ENCODE data around the gene MPDU1.

MPDU1 gene

GRCh38 chr17:7562208-7562605 is 21.4 kb upstream of the MPDU1 start:
- H3K79me2 ChIP-seq (ENCODE audit: insufficient read depth, low read depth) = peaks cover 8% of the 10 kb centered on the region; the same call in 1 of the 2 replicates
- TF ChIP-seq CTCF (conservative IDR thresholded peaks at IDR 0.05; ENCODE audit: low read depth, low read length) = no peak
- H3K4me1 ChIP-seq (ENCODE audit: low read depth, poor library complexity, severe bottlenecking) = no peaks in the 10 kb centered on the region
- peak overlapping the region; percentile 47; the same call in 1 of the 2 replicates for H3K9ac ChIP-seq
- H3K27ac ChIP-seq = peak overlapping the region; percentile 28; the same call in 1 of the 2 replicates
- no peak overlapping the region for H2AFZ ChIP-seq (ENCODE audit: low read depth)
- H4K20me1 ChIP-seq (ENCODE audit: insufficient read depth) = no peaks in the 10 kb centered on the region
- H3K4me3 ChIP-seq (IDR thresholded peaks at IDR 0.05; ENCODE audit: insufficient read depth, low read depth, low read length) = no peak overlapping the region
- H3K4me2 ChIP-seq = peak overlapping the region; percentile 42; the same call in 1 of the 2 replicates
- H3K36me3 ChIP-seq (ENCODE audit: insufficient read depth) = no peaks in the 10 kb centered on the region
- no peaks in the 10 kb centered on the region for H3K27me3 ChIP-seq (ENCODE audit: insufficient read depth, low read depth)

GRCh38 chr17:7563115-7563869 is 20.4 kb upstream of the MPDU1 start:
- no peak overlapping the region for H3K9ac ChIP-seq

GRCh38 chr17:7569571-7569970 is 14.1 kb upstream of the MPDU1 start:
- Histone ChIP-seq H3K36me3 (ENCODE audit: insufficient read depth) (no peaks in the 10 kb centered on the region), H3K4me3 (IDR thresholded peaks at IDR 0.05; ENCODE audit: insufficient read depth, low read depth, low read length) (no peak overlapping the region), H3K9ac (no peak overlapping the region), H3K27me3 (ENCODE audit: insufficient read depth, low read depth) (no peaks in the 10 kb centered on the region), H3K4me1 (ENCODE audit: low read depth, poor library complexity, severe bottlenecking) (peaks cover under 1% of the 10 kb centered on the region), H3K4me2 (no peak overlapping the region), H4K20me1 (ENCODE audit: insufficient read depth) (no peaks in the 10 kb centered on the region), H3K79me2 (ENCODE audit: insufficient read depth, low read depth) (peaks cover 18% of the 10 kb centered on the region), H2AFZ (ENCODE audit: low read depth) (no peak overlapping the region), H3K27ac (no peak overlapping the region)
- TF ChIP-seq CTCF (conservative IDR thresholded peaks at IDR 0.05; ENCODE audit: low read depth, low read length) = no peak

More at GRCh38 chr17:7563115-7563869, 20.4 kb upstream of the MPDU1 start:
- no peaks in the 10 kb centered on the region for H4K20me1 ChIP-seq (ENCODE audit: insufficient read depth)
- H3K4me1 ChIP-seq (ENCODE audit: low read depth, poor library complexity, severe bottlenecking) = no peaks in the 10 kb centered on the region
- no peak overlapping the region for H3K4me3 ChIP-seq (IDR thresholded peaks at IDR 0.05; ENCODE audit: insufficient read depth, low read depth, low read length)
- H3K36me3 ChIP-seq (ENCODE audit: insufficient read depth) = no peaks in the 10 kb centered on the region
- TF ChIP-seq CTCF (conservative IDR thresholded peaks at IDR 0.05; ENCODE audit: low read depth, low read length) = no peak
- H3K27me3 ChIP-seq (ENCODE audit: insufficient read depth, low read depth) = no peaks in the 10 kb centered on the region
- peak overlapping the region; percentile 42; the same call in 1 of the 2 replicates for H3K4me2 ChIP-seq
- H2AFZ ChIP-seq (ENCODE audit: low read depth) = no peak overlapping the region
- H3K27ac ChIP-seq = no peak overlapping the region
- peaks cover 8% of the 10 kb centered on the region; the same call in 1 of the 2 replicates for H3K79me2 ChIP-seq (ENCODE audit: insufficient read depth, low read depth)

GRCh38 chr17:7570351-7570750 is 13.3 kb upstream of the MPDU1 start:
- TF ChIP-seq CTCF (conservative IDR thresholded peaks at IDR 0.05; ENCODE audit: low read depth, low read length) = no peak
- no peak overlapping the region for H3K4me2 ChIP-seq
- peaks cover 25% of the 10 kb centered on the region for H3K79me2 ChIP-seq (ENCODE audit: insufficient read depth, low read depth)
- no peak overlapping the region for H2AFZ ChIP-seq (ENCODE audit: low read depth)
- no peak overlapping the region for H3K9ac ChIP-seq
- H4K20me1 ChIP-seq (ENCODE audit: insufficient read depth) = no peaks in the 10 kb centered on the region
- H3K27ac ChIP-seq = no peak overlapping the region
- no peak overlapping the region for H3K4me3 ChIP-seq (IDR thresholded peaks at IDR 0.05; ENCODE audit: insufficient read depth, low read depth, low read length)
- H3K27me3 ChIP-seq (ENCODE audit: insufficient read depth, low read depth) = no peaks in the 10 kb centered on the region
- peaks cover 9% of the 10 kb centered on the region for H3K4me1 ChIP-seq (ENCODE audit: low read depth, poor library complexity, severe bottlenecking)
- H3K36me3 ChIP-seq (ENCODE audit: insufficient read depth) = no peaks in the 10 kb centered on the region
